K562 (cell line): ENCODE measurements around the gene NAT9. TPM values are rescaled to one million over a fixed set of nuclear protein-coding genes. Genes with fewer than 3 reads are reported as not detected.
A peak's percentile ranks its signal among the peaks of the same experiment; 100 is the strongest.

ENCODE experiments used
- ATAC-seq: fragments of 200-7000 bp; cut with Tn5 transposase; 3 replicates; pipeline ENCODE4 v1.9.1; 2020; ENCODE audit warnings: moderate library complexity
- BruUV-seq: library from RNA; stranded (reverse); fragments of 400-500 nt; replicated peaks from 2 replicates; lab custom pipeline; 2021; lab: Mats Ljungman, UMichigan
- CTCF ChIA-PET: fragments of 300-600 bp; formaldehyde crosslinking; extraction: SDS; loops from one replicate; lab custom pipeline; 2021; ENCODE audit warnings: low intra/inter-chr PET ratio; lab: Yijun Ruan, JAX
- POLR2A ChIA-PET: fragments of 300-600, 350-650 bp; sonication (Branson Sonifier 250); formaldehyde crosslinking; extraction: SDS; loops from one replicate; lab custom pipeline; 2021; ENCODE audit warnings: antibody characterized with exemption, inconsistent platforms; lab: Yijun Ruan, JAX
- DNase-seq, 4 experiments: peaks; one replicate each; pipeline versions ENCODE4 v3.0.0 to v3.0.0-alpha.2; 2011 to 2018; ENCODE audit warnings: low spot score in 3 of 4, mixed read lengths in 3 of 4; ENCODE audit errors: extremely low read depth in 1 of 4
- FAIRE-seq: peaks from 2 replicates; lab custom pipeline; 2011; peaks lifted over from hg19 to GRCh38; lab: Jason Lieb, UNC
- H2AFZ ChIP-seq: 2 replicates; pipeline ENCODE4 v1.6.0; 2011; ENCODE audit warnings: low read depth, low read length, control low read depth, inconsistent platforms
- H3K27ac ChIP-seq: fragments of 200-600 bp; 3 replicates; pipeline ENCODE4 v1.8.0; 2011; ENCODE audit warnings: low read depth, mild to moderate bottlenecking, control low read depth, inconsistent platforms, low read length, moderate library complexity, mixed read lengths; ENCODE audit errors: extremely low read depth
- H3K27me3 ChIP-seq, 2 experiments: fragments of 300-600 bp in 1 of 2; 2 replicates in 1 of 2; 3 replicates in 1 of 2; pipeline versions ENCODE4 v1.6.0 to v1.8.0; 2011; ENCODE audit warnings: inconsistent platforms in 2 of 2, low read length in 2 of 2, mild to moderate bottlenecking in 1 of 2, mixed read lengths in 1 of 2, moderate library complexity in 1 of 2; ENCODE audit not compliant: control insufficient read depth in 2 of 2, insufficient read depth in 2 of 2
- H3K36me3 ChIP-seq: fragments of 300-600 bp; 3 replicates; pipeline ENCODE4 v1.8.0; 2011; ENCODE audit warnings: mild to moderate bottlenecking, low read length, inconsistent platforms; ENCODE audit not compliant: control insufficient read depth, insufficient read depth
- H3K4me1 ChIP-seq, 2 experiments: fragments of 200-600 bp in 1 of 2; replicated peaks in 1 of 2; 2 replicates in 1 of 2; 3 replicates in 1 of 2; pipeline versions ENCODE4 v1.5.1 to v1.8.0; 2011; ENCODE audit warnings: inconsistent platforms in 2 of 2, low read length in 2 of 2, mild to moderate bottlenecking in 1 of 2, mixed read lengths in 1 of 2, moderate library complexity in 1 of 2; ENCODE audit not compliant: control insufficient read depth in 2 of 2, insufficient read depth in 2 of 2
- H3K4me2 ChIP-seq: 2 replicates; pipeline ENCODE4 v1.6.1; 2011; ENCODE audit warnings: low read length, control low read depth, inconsistent platforms, mixed read lengths; ENCODE audit not compliant: insufficient read depth
- H3K4me3 ChIP-seq: fragments of 200-600 bp; sonication (generic), shearing (Covaris generic); 2 replicates; pipeline ENCODE4 v1.5.1; 2016; ENCODE audit warnings: control low read depth, inconsistent platforms
- H3K79me2 ChIP-seq: fragments of 200-600 bp; 3 replicates; pipeline ENCODE4 v1.8.0; 2011; ENCODE audit warnings: low read length, inconsistent platforms; ENCODE audit not compliant: control insufficient read depth, insufficient read depth
- H3K9ac ChIP-seq, 2 experiments: 2 replicates each; pipeline versions ENCODE4 v1.6.0 to v1.6.1; 2011; ENCODE audit warnings: low read depth in 2 of 2, low read length in 2 of 2, control low read depth in 1 of 2, inconsistent platforms in 1 of 2, mild to moderate bottlenecking in 1 of 2, mixed read lengths in 1 of 2; ENCODE audit not compliant: insufficient read depth in 1 of 2
- H3K9me1 ChIP-seq: one replicate; pipeline ENCODE4 v1.6.0; 2011; ENCODE audit warnings: inconsistent platforms, mild to moderate bottlenecking, low read length, moderate library complexity; ENCODE audit not compliant: control insufficient read depth, insufficient read depth
- H3K9me3 ChIP-seq: replicated peaks from 2 replicates; pipeline ENCODE4 v1.5.1; 2011; ENCODE audit warnings: low read depth, low read length, inconsistent platforms; ENCODE audit not compliant: control insufficient read depth, insufficient read depth
- H4K20me1 ChIP-seq: replicated peaks from 2 replicates; pipeline ENCODE4 v1.6.1; 2011; ENCODE audit warnings: low read length, inconsistent platforms, mixed read lengths; ENCODE audit not compliant: control insufficient read depth, insufficient read depth
- CEBPB ChIP-seq: fragments of 450-650 bp; IDR thresholded peaks from 2 replicates; pipeline ENCODE4 v1.6.1; 2016; ENCODE audit warnings: missing genetic modification characterization, missing compliant biosample characterization
- CGGBP1 ChIP-seq: fragments of 250-450 bp; sonication (Bioruptor Pico); IDR thresholded peaks from 2 replicates; pipeline ENCODE4 v1.9.0; 2021; ENCODE audit warnings: mild to moderate bottlenecking
- HMBOX1 ChIP-seq: sonication (generic); IDR thresholded peaks from 2 replicates; pipeline ENCODE4 v1.6.1; 2016
- PKNOX1 ChIP-seq: fragments of 450-650 bp; IDR thresholded peaks from 2 replicates; pipeline ENCODE4 v1.6.1; 2016
- SNRNP70 ChIP-seq: fragments of 200-400 bp; formaldehyde crosslinking; optimal IDR thresholded peaks from 2 replicates; pipeline ENCODE3; 2017; ENCODE audit warnings: low read depth, low read length
- ZNF197 ChIP-seq: fragments of 200-800 bp; sonication (Bioruptor generic); IDR thresholded peaks from 2 replicates; pipeline ENCODE4 v1.6.1; 2016; ENCODE audit warnings: low read depth, missing genetic modification characterization, missing compliant biosample characterization
- WGBS: fragments of 100-300 bp; shearing (Covaris generic); methylation state at CpG from one replicate; pipeline ENCODE4 v1.1.6; 2016; ENCODE audit warnings: low coverage, mixed read lengths; ENCODE audit not compliant: insufficient coverage; ENCODE audit errors: missing lambda C conversion rate; 5-methylcytosine and 5-hydroxymethylcytosine counted together
- in situ Hi-C: fragments of 300-500 bp; cut with MboI; formaldehyde crosslinking; loops from 4 replicates; pipeline ENCODE4 v1.15.0; 2018; ENCODE audit warnings: inconsistent platforms, mixed read lengths
- intact Hi-C: fragments of 100-400 bp; cut with micrococcal nuclease; formaldehyde crosslinking; loops from 2 replicates; pipeline ENCODE4 v1.14.2; 2022
- polyA plus RNA-seq, 8 experiments: library from polyadenylated mRNA; depleted of rRNA in 4 of 8; stranded (reverse) in 5 of 8; unstranded in 3 of 8; fragments of >200 nt; fragmentation: Nextera tagmentation in 2 of 8; fragmentation: Illumina TruSeq in 1 of 8; extraction: Ambion mirVana in 2 of 8; extraction: Trizol in 1 of 8; gene quantifications; 2 replicates each; pipeline versions ENCODE4 v1.2.1 to v1.2.3, GENCODE V29; 2011 to 2014; ENCODE audit warnings: inconsistent platforms in 1 of 8, missing spikeins in 1 of 8
- total RNA-seq, 7 experiments: library from RNA; depleted of rRNA in 6 of 7; stranded (reverse); fragments of >200 nt in 6 of 7; fragmentation: Illumina TruSeq in 2 of 7; extraction: Trizol in 2 of 7; gene quantifications; 2 replicates each; pipeline versions ENCODE4 v1.2.1 to v1.2.3, GENCODE V29; 2011 to 2021; ENCODE audit warnings: low replicate concordance in 1 of 7

NAT9 gene
- total and polyA plus RNA-seq, 9 of the 15 experiments (the other 6 are each of a cell fraction or from before 2014, with no cell fraction given) = 4.2 to 63.6 (median 40.8) TPM

- H3K27me3 ChIP-seq = no peaks in the 10 kb centered on the region
- BruUV-seq = no TSS peak
- 65% methylated on average over 6 of the region's 6 CpGs for WGBS
- H3K4me3 ChIP-seq = no peak overlapping the region
- no peak overlapping the region for H3K27ac ChIP-seq
- H3K9ac ChIP-seq = no peak overlapping the region
- ChIA-PET POLR2A (no interaction called here), CTCF (interaction anchor here (2.2 kb wide), 1 partner anchor 33 kb away, joined by 9 read pairs; no protein-coding TSS in a partner anchor)
- in situ Hi-C loops = no loop called here
- no peak overlapping the region; the same call in 1 of the 2 replicates for H3K4me2 ChIP-seq
- intact Hi-C loops = no loop called here
- H3K4me1 ChIP-seq = peaks cover 8 to 20% of the 10 kb centered on the region in 2 experiments; a peak in 4 of 5 replicates
- FAIRE-seq (no peak), ATAC-seq (no peak), DNase-seq (no peak)
- H3K36me3 ChIP-seq = peaks cover 32% of the 10 kb centered on the region
- peaks cover 31% of the 10 kb centered on the region for H3K79me2 ChIP-seq
- H3K9me1 ChIP-seq = no peaks in the 10 kb centered on the region
- TF ChIP-seq CEBPB (peak; percentile 86), CGGBP1 (no peak), HMBOX1 (peak; percentile 39; the same call in 1 of the 2 replicates), SNRNP70 (no peak), ZNF197 (CRISPR knock-in tag) (no peak), PKNOX1 (peak; percentile 34; the same call in 1 of the 2 replicates)
- H2AFZ ChIP-seq = no peak overlapping the region
- H4K20me1 ChIP-seq = peaks cover 11% of the 10 kb centered on the region; the same call in 1 of the 2 replicates
- no peaks in the 10 kb centered on the region for H3K9me3 ChIP-seq
Measured at GRCh38 chr17:74777901-74778515, 1.9 kb upstream of the NAT9 start.
